ENCODE measurements around the gene CCDC85C. TPM values are rescaled to one million over a fixed set of nuclear protein-coding genes. Genes with fewer than 3 reads are reported as not detected.

The CCDC85C gene
- total RNA-seq, 2 donors from 2014 or later: 32.8 to 45.8 TPM

GRCh38 chr14:99624971-99625370 is 21.0 kb upstream of the CCDC85C start:
- peak; percentile 62 for DNase-seq
- H3K36me3 Mint-ChIP-seq (ENCODE audit: low read depth): no peaks in the 10 kb centered on the region
- 90 to 91% methylated on average over 9 to 13 of the region's 13 CpGs for WGBS, 2 experiments (ENCODE audit: insufficient coverage in 1 of 2, insufficient read length in 1 of 2)
- H3K4me1 ChIP-seq (ENCODE audit: control insufficient read depth, insufficient read depth, low read length): peaks cover under 1% of the 10 kb centered on the region
- no peak overlapping the region for H3K4me3 ChIP-seq (ENCODE audit: low read length)
- no peak overlapping the region for H3K9ac ChIP-seq (ENCODE audit: extremely low read depth, low read length, poor library complexity, severe bottlenecking)
- peaks cover under 1% of the 10 kb centered on the region for H3K4me1 Mint-ChIP-seq
- no peaks in the 10 kb centered on the region for H3K9me3 Mint-ChIP-seq
- H3K27me3 Mint-ChIP-seq (ENCODE audit: insufficient read depth): no peaks in the 10 kb centered on the region
- H3K9me3 ChIP-seq (ENCODE audit: control insufficient read depth, low read length): no peaks in the 10 kb centered on the region
- H3K27ac ChIP-seq (ENCODE audit: low read depth, low read length): no peak overlapping the region
- TF ChIP-seq CTCF (conservative IDR thresholded peaks at IDR 0.05): no peak
- H3K36me3 ChIP-seq (ENCODE audit: control insufficient read depth, insufficient read depth, low read length): no peaks in the 10 kb centered on the region
- no peak overlapping the region for H3K4me3 Mint-ChIP-seq
- no peaks in the 10 kb centered on the region for H3K27me3 ChIP-seq (ENCODE audit: control insufficient read depth, insufficient read depth, low read length, poor library complexity, severe bottlenecking)
- no peak overlapping the region for H3K27ac Mint-ChIP-seq

- no peaks in the 10 kb centered on the region for H3K9me3 ChIP-seq (ENCODE audit: control insufficient read depth, low read length)
- no peaks in the 10 kb centered on the region for H3K27me3 Mint-ChIP-seq (ENCODE audit: insufficient read depth)
- H3K27ac Mint-ChIP-seq: no peak overlapping the region
- peaks cover 7% of the 10 kb centered on the region for H3K4me1 ChIP-seq (ENCODE audit: control insufficient read depth, insufficient read depth, low read length)
- H3K4me3 Mint-ChIP-seq: no peak overlapping the region
- no peak overlapping the region for H3K4me3 ChIP-seq (ENCODE audit: low read length)
- no peak for DNase-seq
- TF ChIP-seq CTCF (conservative IDR thresholded peaks at IDR 0.05): no peak
- no peaks in the 10 kb centered on the region for H3K36me3 Mint-ChIP-seq (ENCODE audit: low read depth)
- no peak overlapping the region for H3K9ac ChIP-seq (ENCODE audit: extremely low read depth, low read length, poor library complexity, severe bottlenecking)
- H3K9me3 Mint-ChIP-seq: no peaks in the 10 kb centered on the region
- WGBS, 2 experiments (ENCODE audit: insufficient coverage in 1 of 2, insufficient read length in 1 of 2): 93 to 100% methylated on average over 1 to 6 of the region's 6 CpGs
- no peak overlapping the region for H3K27ac ChIP-seq (ENCODE audit: low read depth, low read length)
- H3K27me3 ChIP-seq (ENCODE audit: control insufficient read depth, insufficient read depth, low read length, poor library complexity, severe bottlenecking): no peaks in the 10 kb centered on the region
- H3K4me1 Mint-ChIP-seq: peaks cover 8% of the 10 kb centered on the region
- no peaks in the 10 kb centered on the region for H3K36me3 ChIP-seq (ENCODE audit: control insufficient read depth, insufficient read depth, low read length)
These were observed 20.0 kb upstream of the CCDC85C start for GRCh38 chr14:99624024-99624423.

- DNase-seq: no peak
- TF ChIP-seq CTCF (conservative IDR thresholded peaks at IDR 0.05): no peak
- Histone ChIP-seq H3K4me1 (ENCODE audit: control insufficient read depth, insufficient read depth, low read length) (peaks cover 7% of the 10 kb centered on the region), H3K4me3 (ENCODE audit: low read length) (no peak overlapping the region), H3K27me3 (ENCODE audit: control insufficient read depth, insufficient read depth, low read length, poor library complexity, severe bottlenecking) (no peaks in the 10 kb centered on the region), H3K36me3 (ENCODE audit: control insufficient read depth, insufficient read depth, low read length) (no peaks in the 10 kb centered on the region), H3K27ac (ENCODE audit: low read depth, low read length) (no peak overlapping the region), H3K9me3 (ENCODE audit: control insufficient read depth, low read length) (no peaks in the 10 kb centered on the region), H3K9ac (ENCODE audit: extremely low read depth, low read length, poor library complexity, severe bottlenecking) (no peak overlapping the region)
- no peaks in the 10 kb centered on the region for H3K36me3 Mint-ChIP-seq (ENCODE audit: low read depth)
- no peak overlapping the region for H3K27ac Mint-ChIP-seq
- H3K27me3 Mint-ChIP-seq (ENCODE audit: insufficient read depth): peaks cover 1% of the 10 kb centered on the region
- no peaks in the 10 kb centered on the region for H3K9me3 Mint-ChIP-seq
- H3K4me1 Mint-ChIP-seq: peaks cover 8% of the 10 kb centered on the region
- 92 to 100% methylated on average over 6 of the region's 6 CpGs for WGBS, 2 experiments (ENCODE audit: insufficient coverage in 1 of 2, insufficient read length in 1 of 2)
- H3K4me3 Mint-ChIP-seq: no peak overlapping the region
These were observed 17.9 kb upstream of the CCDC85C start for GRCh38 chr14:99621948-99622347.

Measured in endodermal cell (in vitro differentiated cells).